ENCODE data around the gene TRERF1. TPM values are rescaled to one million over a fixed set of nuclear protein-coding genes. Genes with fewer than 3 reads are reported as not detected.

Gene TRERF1
- total RNA-seq, 1 experiment from 2014 or later: 22.3 TPM

DNA sequence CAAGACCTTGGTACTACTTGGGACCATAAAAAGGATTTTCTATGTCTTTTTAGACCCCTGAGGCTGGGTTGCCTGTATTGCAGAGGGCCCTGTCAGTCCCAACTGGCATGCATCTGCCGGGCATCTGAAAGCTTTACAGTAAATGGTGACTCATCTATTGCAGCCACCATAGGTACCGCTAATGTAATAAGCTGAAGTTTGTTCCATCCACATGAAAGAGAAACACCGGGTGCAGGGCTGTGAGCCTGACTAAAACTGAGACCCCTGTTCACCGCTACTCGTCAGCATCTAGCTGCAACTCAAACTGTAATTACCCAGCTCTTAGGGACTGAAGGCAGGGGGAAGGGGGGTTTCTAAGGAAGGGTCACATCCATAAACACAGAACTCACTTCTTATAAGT, 49.5 kb downstream of the TRERF1 start:
- POLR2A ChIA-PET: interaction anchor here (0.6 kb wide), 1 partner anchor 42 kb away, joined by 4 read pairs; no protein-coding TSS in a partner anchor
- H3K4me1 Mint-ChIP-seq: peaks cover 63% of the 10 kb centered on the region
- ATAC-seq: no peak

More for the DNA sequence above, 49.5 kb downstream of the TRERF1 start:
- H3K9me3 Mint-ChIP-seq: no peaks in the 10 kb centered on the region
- DNase-seq (ENCODE audit: low spot score): no peak
- TF ChIP-seq CREB1 (CRISPR knock-in tag; IDR thresholded peaks at IDR 0.05) (no peak), ZNF232 (CRISPR knock-in tag; IDR thresholded peaks at IDR 0.05) (no peak), ZNF121 (CRISPR knock-in tag; IDR thresholded peaks at IDR 0.05) (no peak), GRHL2 (CRISPR knock-in tag; IDR thresholded peaks at IDR 0.05; ENCODE audit: insufficient replicate concordance, severe bottlenecking) (no peak), MXD4 (CRISPR knock-in tag; IDR thresholded peaks at IDR 0.05; ENCODE audit: borderline replicate concordance) (no peak), CREM (CRISPR knock-in tag; IDR thresholded peaks at IDR 0.05) (no peak), HMGA2 (CRISPR knock-in tag; IDR thresholded peaks at IDR 0.05) (no peak), TP53 (CRISPR knock-in tag; IDR thresholded peaks at IDR 0.05) (no peak), ZNF423 (CRISPR knock-in tag; IDR thresholded peaks at IDR 0.05) (no peak), FOXK1 (CRISPR knock-in tag; IDR thresholded peaks at IDR 0.05) (no peak), NR3C1 (CRISPR knock-in tag; conservative IDR thresholded peaks at IDR 0.05; ENCODE audit: low read depth) (no peak), ZBTB21 (CRISPR knock-in tag; IDR thresholded peaks at IDR 0.05; ENCODE audit: borderline replicate concordance) (no peak)
- TF ChIP-seq, protein P1, sequence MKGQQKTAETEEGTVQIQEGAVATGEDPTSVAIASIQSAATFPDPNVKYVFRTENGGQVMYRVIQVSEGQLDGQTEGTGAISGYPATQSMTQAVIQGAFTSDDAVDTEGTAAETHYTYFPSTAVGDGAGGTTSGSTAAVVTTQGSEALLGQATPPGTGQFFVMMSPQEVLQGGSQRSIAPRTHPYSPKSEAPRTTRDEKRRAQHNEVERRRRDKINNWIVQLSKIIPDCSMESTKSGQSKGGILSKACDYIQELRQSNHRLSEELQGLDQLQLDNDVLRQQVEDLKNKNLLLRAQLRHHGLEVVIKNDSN (CRISPR knock-in tag; IDR thresholded peaks at IDR 0.05): no peak
- TF ChIP-seq, protein P2, sequence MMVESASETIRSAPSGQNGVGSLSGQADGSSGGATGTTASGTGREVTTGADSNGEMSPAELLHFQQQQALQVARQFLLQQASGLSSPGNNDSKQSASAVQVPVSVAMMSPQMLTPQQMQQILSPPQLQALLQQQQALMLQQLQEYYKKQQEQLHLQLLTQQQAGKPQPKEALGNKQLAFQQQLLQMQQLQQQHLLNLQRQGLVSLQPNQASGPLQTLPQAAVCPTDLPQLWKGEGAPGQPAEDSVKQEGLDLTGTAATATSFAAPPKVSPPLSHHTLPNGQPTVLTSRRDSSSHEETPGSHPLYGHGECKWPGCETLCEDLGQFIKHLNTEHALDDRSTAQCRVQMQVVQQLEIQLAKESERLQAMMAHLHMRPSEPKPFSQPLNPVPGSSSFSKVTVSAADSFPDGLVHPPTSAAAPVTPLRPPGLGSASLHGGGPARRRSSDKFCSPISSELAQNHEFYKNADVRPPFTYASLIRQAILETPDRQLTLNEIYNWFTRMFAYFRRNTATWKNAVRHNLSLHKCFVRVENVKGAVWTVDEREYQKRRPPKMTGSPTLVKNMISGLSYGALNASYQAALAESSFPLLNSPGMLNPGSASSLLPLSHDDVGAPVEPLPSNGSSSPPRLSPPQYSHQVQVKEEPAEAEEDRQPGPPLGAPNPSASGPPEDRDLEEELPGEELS (CRISPR knock-in tag; IDR thresholded peaks at IDR 0.05): no peak
- TF ChIP-seq, protein P3, sequence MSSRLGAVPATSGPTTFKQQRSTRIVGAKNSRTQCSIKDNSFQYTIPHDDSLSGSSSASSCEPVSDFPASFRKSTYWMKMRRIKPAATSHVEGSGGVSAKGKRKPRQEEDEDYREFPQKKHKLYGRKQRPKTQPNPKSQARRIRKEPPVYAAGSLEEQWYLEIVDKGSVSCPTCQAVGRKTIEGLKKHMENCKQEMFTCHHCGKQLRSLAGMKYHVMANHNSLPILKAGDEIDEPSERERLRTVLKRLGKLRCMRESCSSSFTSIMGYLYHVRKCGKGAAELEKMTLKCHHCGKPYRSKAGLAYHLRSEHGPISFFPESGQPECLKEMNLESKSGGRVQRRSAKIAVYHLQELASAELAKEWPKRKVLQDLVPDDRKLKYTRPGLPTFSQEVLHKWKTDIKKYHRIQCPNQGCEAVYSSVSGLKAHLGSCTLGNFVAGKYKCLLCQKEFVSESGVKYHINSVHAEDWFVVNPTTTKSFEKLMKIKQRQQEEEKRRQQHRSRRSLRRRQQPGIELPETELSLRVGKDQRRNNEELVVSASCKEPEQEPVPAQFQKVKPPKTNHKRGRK (CRISPR knock-in tag; IDR thresholded peaks at IDR 0.05; ENCODE audit: borderline replicate concordance): no peak
- TF ChIP-seq, protein P4, sequence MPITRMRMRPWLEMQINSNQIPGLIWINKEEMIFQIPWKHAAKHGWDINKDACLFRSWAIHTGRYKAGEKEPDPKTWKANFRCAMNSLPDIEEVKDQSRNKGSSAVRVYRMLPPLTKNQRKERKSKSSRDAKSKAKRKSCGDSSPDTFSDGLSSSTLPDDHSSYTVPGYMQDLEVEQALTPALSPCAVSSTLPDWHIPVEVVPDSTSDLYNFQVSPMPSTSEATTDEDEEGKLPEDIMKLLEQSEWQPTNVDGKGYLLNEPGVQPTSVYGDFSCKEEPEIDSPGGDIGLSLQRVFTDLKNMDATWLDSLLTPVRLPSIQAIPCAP (CRISPR knock-in tag; IDR thresholded peaks at IDR 0.05): no peak
- TF ChIP-seq, protein P5, sequence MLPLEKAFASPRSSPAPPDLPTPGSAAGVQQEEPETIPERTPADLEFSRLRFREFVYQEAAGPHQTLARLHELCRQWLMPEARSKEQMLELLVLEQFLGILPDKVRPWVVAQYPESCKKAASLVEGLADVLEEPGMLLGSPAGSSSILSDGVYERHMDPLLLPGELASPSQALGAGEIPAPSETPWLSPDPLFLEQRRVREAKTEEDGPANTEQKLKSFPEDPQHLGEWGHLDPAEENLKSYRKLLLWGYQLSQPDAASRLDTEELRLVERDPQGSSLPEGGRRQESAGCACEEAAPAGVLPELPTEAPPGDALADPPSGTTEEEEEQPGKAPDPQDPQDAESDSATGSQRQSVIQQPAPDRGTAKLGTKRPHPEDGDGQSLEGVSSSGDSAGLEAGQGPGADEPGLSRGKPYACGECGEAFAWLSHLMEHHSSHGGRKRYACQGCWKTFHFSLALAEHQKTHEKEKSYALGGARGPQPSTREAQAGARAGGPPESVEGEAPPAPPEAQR (CRISPR knock-in tag; IDR thresholded peaks at IDR 0.05): no peak
- TF ChIP-seq, protein P6, sequence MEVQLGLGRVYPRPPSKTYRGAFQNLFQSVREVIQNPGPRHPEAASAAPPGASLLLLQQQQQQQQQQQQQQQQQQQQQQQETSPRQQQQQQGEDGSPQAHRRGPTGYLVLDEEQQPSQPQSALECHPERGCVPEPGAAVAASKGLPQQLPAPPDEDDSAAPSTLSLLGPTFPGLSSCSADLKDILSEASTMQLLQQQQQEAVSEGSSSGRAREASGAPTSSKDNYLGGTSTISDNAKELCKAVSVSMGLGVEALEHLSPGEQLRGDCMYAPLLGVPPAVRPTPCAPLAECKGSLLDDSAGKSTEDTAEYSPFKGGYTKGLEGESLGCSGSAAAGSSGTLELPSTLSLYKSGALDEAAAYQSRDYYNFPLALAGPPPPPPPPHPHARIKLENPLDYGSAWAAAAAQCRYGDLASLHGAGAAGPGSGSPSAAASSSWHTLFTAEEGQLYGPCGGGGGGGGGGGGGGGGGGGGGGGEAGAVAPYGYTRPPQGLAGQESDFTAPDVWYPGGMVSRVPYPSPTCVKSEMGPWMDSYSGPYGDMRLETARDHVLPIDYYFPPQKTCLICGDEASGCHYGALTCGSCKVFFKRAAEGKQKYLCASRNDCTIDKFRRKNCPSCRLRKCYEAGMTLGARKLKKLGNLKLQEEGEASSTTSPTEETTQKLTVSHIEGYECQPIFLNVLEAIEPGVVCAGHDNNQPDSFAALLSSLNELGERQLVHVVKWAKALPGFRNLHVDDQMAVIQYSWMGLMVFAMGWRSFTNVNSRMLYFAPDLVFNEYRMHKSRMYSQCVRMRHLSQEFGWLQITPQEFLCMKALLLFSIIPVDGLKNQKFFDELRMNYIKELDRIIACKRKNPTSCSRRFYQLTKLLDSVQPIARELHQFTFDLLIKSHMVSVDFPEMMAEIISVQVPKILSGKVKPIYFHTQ (CRISPR knock-in tag; IDR thresholded peaks at IDR 0.05): no peak
- TF ChIP-seq, protein P7, sequence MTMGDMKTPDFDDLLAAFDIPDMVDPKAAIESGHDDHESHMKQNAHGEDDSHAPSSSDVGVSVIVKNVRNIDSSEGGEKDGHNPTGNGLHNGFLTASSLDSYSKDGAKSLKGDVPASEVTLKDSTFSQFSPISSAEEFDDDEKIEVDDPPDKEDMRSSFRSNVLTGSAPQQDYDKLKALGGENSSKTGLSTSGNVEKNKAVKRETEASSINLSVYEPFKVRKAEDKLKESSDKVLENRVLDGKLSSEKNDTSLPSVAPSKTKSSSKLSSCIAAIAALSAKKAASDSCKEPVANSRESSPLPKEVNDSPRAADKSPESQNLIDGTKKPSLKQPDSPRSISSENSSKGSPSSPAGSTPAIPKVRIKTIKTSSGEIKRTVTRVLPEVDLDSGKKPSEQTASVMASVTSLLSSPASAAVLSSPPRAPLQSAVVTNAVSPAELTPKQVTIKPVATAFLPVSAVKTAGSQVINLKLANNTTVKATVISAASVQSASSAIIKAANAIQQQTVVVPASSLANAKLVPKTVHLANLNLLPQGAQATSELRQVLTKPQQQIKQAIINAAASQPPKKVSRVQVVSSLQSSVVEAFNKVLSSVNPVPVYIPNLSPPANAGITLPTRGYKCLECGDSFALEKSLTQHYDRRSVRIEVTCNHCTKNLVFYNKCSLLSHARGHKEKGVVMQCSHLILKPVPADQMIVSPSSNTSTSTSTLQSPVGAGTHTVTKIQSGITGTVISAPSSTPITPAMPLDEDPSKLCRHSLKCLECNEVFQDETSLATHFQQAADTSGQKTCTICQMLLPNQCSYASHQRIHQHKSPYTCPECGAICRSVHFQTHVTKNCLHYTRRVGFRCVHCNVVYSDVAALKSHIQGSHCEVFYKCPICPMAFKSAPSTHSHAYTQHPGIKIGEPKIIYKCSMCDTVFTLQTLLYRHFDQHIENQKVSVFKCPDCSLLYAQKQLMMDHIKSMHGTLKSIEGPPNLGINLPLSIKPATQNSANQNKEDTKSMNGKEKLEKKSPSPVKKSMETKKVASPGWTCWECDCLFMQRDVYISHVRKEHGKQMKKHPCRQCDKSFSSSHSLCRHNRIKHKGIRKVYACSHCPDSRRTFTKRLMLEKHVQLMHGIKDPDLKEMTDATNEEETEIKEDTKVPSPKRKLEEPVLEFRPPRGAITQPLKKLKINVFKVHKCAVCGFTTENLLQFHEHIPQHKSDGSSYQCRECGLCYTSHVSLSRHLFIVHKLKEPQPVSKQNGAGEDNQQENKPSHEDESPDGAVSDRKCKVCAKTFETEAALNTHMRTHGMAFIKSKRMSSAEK (CRISPR knock-in tag; IDR thresholded peaks at IDR 0.05; ENCODE audit: borderline replicate concordance): no peak
- no peaks in the 10 kb centered on the region for H3K27me3 Mint-ChIP-seq (ENCODE audit: low read depth)
- no peak overlapping the region for H3K4me3 Mint-ChIP-seq
- CTCF ChIA-PET: interaction anchor here (0.8 to 1.2 kb wide), 2 partner anchors 18 to 51 kb away, joined by 3 read pairs; no protein-coding TSS in a partner anchor
- H3K36me3 Mint-ChIP-seq: no peaks in the 10 kb centered on the region
- H3K27ac Mint-ChIP-seq: no peak overlapping the region

Data from WTC11 (cell line).